Thyroid gland (tissue), 4 donors: ENCODE results near the gene CFAP97.

ENCODE experiments used
- POLR2A ChIP-seq, 2 donors: fragments of 450-650 bp; IDR thresholded peaks; one replicate each; pipeline ENCODE4 v1.6.1; 2017; ENCODE audit warnings: antibody characterized with exemption in 2 of 2, mild to moderate bottlenecking in 2 of 2, moderate library complexity in 1 of 2
- TF ChIP-seq, protein P1 (sequence below), 6 experiments: fragments of 200-600 bp in 3 of 6; fragments of 450-650 bp in 3 of 6; sonication (generic) in 3 of 6; IDR thresholded peaks; one replicate each; pipeline ENCODE4 v1.5.1; 2016 to 2019; ENCODE audit warnings: antibody characterized with exemption in 6 of 6, mild to moderate bottlenecking in 2 of 6, inconsistent platforms in 1 of 6, moderate library complexity in 1 of 6

DNA sequence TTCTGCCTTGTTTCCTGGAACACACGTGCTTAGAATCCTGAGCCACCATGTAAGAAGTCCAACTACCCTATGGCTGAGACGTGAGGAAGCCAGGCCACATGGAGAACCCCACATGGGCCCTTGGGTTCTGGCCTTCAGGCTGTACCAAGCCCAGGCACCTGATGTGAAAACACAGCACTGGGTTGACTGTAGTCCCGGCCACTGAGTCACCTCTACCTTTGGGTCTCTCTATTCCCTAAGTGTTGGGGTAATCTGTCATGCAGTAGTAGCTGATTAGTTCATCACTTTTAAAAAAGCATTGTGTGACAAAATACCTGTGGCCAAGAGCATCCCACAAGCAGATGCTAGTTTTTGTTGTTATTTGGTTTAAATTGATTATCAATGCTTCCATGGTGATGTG, 24.3 kb downstream of the CFAP97 start:
- TF ChIP-seq, protein P1, sequence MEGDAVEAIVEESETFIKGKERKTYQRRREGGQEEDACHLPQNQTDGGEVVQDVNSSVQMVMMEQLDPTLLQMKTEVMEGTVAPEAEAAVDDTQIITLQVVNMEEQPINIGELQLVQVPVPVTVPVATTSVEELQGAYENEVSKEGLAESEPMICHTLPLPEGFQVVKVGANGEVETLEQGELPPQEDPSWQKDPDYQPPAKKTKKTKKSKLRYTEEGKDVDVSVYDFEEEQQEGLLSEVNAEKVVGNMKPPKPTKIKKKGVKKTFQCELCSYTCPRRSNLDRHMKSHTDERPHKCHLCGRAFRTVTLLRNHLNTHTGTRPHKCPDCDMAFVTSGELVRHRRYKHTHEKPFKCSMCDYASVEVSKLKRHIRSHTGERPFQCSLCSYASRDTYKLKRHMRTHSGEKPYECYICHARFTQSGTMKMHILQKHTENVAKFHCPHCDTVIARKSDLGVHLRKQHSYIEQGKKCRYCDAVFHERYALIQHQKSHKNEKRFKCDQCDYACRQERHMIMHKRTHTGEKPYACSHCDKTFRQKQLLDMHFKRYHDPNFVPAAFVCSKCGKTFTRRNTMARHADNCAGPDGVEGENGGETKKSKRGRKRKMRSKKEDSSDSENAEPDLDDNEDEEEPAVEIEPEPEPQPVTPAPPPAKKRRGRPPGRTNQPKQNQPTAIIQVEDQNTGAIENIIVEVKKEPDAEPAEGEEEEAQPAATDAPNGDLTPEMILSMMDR (IDR thresholded peaks at IDR 0.05): no peak
- TF ChIP-seq POLR2A (IDR thresholded peaks at IDR 0.05): no peak
